GM23338 (cell line): Measurements from ENCODE around the gene PNP. TPM values are rescaled to one million over a fixed set of nuclear protein-coding genes. Genes with fewer than 3 reads are reported as not detected.

Experiments used
- CREB1 ChIP-seq: fragments of 250-450 bp; sonication (Bioruptor Pico); IDR thresholded peaks from 2 replicates; pipeline ENCODE4 v1.5.0; 2020; ENCODE audit warnings: low read depth, mild to moderate bottlenecking, moderate library complexity
- NANOG ChIP-seq: IDR thresholded peaks from 2 replicates; pipeline ENCODE4 v1.6.1; 2016; ENCODE audit warnings: antibody characterized with exemption, borderline replicate concordance
- POLR2AphosphoS5 ChIP-seq: IDR thresholded peaks from 2 replicates; pipeline ENCODE4 v1.6.1; 2016; ENCODE audit warnings: antibody characterized with exemption, low read depth
- ZNF331 ChIP-seq: fragments of 250-450 bp; sonication (Bioruptor Pico); IDR thresholded peaks from 2 replicates; pipeline ENCODE4 v1.5.0; 2020; ENCODE audit warnings: low read depth, mild to moderate bottlenecking, moderate library complexity
- polyA plus RNA-seq: library from polyadenylated mRNA; unstranded; fragments of >200 nt; fragmentation: Nextera tagmentation; extraction: Ambion mirVana; gene quantifications from 2 replicates; pipeline ENCODE4 v1.2.1, GENCODE V29; 2016
- total RNA-seq: library from RNA; depleted of rRNA; stranded (reverse); fragments of >200 nt; shearing (Covaris generic); gene quantifications from 2 replicates; pipeline ENCODE4 v1.2.3, GENCODE V29; 2014
- TF ChIP-seq, protein P1 (sequence below): fragments of 250-450 bp; sonication (Bioruptor Pico); IDR thresholded peaks from 2 replicates; pipeline ENCODE4 v1.5.0; 2020; ENCODE audit warnings: mild to moderate bottlenecking, moderate library complexity
- TF ChIP-seq, protein P2 (sequence below): IDR thresholded peaks from 2 replicates; pipeline ENCODE4 v1.6.1; 2016; ENCODE audit warnings: antibody characterized with exemption

Gene PNP
- total and polyA plus RNA-seq, 2 experiments from 2014 or later, result 60.7 to 102 TPM

GRCh38 chr14:20429801-20430669 lies 39.2 kb upstream of the PNP start (continued):
- TF ChIP-seq, protein P1, sequence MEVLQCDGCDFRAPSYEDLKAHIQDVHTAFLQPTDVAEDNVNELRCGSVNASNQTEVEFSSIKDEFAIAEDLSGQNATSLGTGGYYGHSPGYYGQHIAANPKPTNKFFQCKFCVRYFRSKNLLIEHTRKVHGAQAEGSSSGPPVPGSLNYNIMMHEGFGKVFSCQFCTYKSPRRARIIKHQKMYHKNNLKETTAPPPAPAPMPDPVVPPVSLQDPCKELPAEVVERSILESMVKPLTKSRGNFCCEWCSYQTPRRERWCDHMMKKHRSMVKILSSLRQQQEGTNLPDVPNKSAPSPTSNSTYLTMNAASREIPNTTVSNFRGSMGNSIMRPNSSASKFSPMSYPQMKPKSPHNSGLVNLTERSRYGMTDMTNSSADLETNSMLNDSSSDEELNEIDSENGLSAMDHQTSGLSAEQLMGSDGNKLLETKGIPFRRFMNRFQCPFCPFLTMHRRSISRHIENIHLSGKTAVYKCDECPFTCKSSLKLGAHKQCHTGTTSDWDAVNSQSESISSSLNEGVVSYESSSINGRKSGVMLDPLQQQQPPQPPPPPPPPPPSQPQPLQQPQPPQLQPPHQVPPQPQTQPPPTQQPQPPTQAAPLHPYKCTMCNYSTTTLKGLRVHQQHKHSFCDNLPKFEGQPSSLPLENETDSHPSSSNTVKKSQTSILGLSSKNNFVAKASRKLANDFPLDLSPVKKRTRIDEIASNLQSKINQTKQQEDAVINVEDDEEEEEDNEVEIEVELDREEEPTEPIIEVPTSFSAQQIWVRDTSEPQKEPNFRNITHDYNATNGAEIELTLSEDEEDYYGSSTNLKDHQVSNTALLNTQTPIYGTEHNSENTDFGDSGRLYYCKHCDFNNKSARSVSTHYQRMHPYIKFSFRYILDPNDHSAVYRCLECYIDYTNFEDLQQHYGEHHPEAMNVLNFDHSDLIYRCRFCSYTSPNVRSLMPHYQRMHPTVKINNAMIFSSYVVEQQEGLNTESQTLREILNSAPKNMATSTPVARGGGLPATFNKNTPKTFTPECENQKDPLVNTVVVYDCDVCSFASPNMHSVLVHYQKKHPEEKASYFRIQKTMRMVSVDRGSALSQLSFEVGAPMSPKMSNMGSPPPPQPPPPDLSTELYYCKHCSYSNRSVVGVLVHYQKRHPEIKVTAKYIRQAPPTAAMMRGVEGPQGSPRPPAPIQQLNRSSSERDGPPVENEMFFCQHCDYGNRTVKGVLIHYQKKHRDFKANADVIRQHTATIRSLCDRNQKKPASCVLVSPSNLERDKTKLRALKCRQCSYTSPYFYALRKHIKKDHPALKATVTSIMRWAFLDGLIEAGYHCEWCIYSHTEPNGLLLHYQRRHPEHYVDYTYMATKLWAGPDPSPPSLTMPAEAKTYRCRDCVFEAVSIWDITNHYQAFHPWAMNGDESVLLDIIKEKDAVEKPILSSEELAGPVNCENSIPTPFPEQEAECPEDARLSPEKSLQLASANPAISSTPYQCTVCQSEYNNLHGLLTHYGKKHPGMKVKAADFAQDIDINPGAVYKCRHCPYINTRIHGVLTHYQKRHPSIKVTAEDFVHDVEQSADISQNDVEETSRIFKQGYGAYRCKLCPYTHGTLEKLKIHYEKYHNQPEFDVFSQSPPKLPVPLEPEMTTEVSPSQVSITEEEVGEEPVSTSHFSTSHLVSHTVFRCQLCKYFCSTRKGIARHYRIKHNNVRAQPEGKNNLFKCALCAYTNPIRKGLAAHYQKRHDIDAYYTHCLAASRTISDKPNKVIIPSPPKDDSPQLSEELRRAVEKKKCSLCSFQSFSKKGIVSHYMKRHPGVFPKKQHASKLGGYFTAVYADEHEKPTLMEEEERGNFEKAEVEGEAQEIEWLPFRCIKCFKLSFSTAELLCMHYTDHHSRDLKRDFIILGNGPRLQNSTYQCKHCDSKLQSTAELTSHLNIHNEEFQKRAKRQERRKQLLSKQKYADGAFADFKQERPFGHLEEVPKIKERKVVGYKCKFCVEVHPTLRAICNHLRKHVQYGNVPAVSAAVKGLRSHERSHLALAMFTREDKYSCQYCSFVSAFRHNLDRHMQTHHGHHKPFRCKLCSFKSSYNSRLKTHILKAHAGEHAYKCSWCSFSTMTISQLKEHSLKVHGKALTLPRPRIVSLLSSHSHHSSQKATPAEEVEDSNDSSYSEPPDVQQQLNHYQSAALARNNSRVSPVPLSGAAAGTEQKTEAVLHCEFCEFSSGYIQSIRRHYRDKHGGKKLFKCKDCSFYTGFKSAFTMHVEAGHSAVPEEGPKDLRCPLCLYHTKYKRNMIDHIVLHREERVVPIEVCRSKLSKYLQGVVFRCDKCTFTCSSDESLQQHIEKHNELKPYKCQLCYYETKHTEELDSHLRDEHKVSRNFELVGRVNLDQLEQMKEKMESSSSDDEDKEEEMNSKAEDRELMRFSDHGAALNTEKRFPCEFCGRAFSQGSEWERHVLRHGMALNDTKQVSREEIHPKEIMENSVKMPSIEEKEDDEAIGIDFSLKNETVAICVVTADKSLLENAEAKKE (CRISPR knock-in tag), result no peak
- TF ChIP-seq POLR2AphosphoS5 (no peak), ZNF331 (CRISPR knock-in tag) (no peak), NANOG (no peak), CREB1 (no peak)
- TF ChIP-seq, protein P2, sequence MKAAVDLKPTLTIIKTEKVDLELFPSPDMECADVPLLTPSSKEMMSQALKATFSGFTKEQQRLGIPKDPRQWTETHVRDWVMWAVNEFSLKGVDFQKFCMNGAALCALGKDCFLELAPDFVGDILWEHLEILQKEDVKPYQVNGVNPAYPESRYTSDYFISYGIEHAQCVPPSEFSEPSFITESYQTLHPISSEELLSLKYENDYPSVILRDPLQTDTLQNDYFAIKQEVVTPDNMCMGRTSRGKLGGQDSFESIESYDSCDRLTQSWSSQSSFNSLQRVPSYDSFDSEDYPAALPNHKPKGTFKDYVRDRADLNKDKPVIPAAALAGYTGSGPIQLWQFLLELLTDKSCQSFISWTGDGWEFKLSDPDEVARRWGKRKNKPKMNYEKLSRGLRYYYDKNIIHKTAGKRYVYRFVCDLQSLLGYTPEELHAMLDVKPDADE, result no peak
